Activated naive CD4-positive, alpha-beta T cell treated with anti-CD3 and anti-CD28 coated beads, Interleukin-2, amount 10 ng/mL, durations not matched to agents 7 days and 5 days (primary cell): ENCODE results near the gene ZBTB18.

ENCODE experiments used
- CTCF ChIA-PET: fragments of 350-600 bp; sonication (Branson Sonifier 250); formaldehyde crosslinking; loops from one replicate; lab custom pipeline; 2021; ENCODE audit warnings: antibody characterized with exemption; lab: Charles Lee
- DNase-seq: peaks from one replicate; pipeline ENCODE4 v3.0.0-alpha.2; 2020
- H3K27ac Mint-ChIP-seq: one replicate; pipeline ENCODE4 v1.8.0; 2021; ENCODE audit warnings: mild to moderate bottlenecking, moderate library complexity, mixed read lengths
- H3K27me3 Mint-ChIP-seq: one replicate; pipeline ENCODE4 v1.8.0; 2021; ENCODE audit warnings: mild to moderate bottlenecking, mixed read lengths
- H3K36me3 Mint-ChIP-seq: one replicate; pipeline ENCODE4 v1.8.0; 2021; ENCODE audit warnings: mixed read lengths
- H3K4me1 Mint-ChIP-seq: one replicate; pipeline ENCODE4 v1.8.0; 2021; ENCODE audit warnings: mixed read lengths
- H3K4me3 Mint-ChIP-seq: one replicate; pipeline ENCODE4 v1.8.0; 2021; ENCODE audit warnings: mild to moderate bottlenecking, moderate library complexity, mixed read lengths
- H3K9me3 Mint-ChIP-seq: one replicate; pipeline ENCODE4 v1.8.0; 2021; ENCODE audit warnings: mixed read lengths

Gene ZBTB18

GRCh38 chr1:244094880-244095528 is 43.9 kb downstream of the ZBTB18 start:
- CTCF ChIA-PET = no interaction called here
- no peak for DNase-seq
- no peaks in the 10 kb centered on the region for H3K36me3 Mint-ChIP-seq
- H3K4me3 Mint-ChIP-seq = no peak overlapping the region
- no peaks in the 10 kb centered on the region for H3K9me3 Mint-ChIP-seq
- H3K27me3 Mint-ChIP-seq = peaks cover 7% of the 10 kb centered on the region
- no peak overlapping the region for H3K27ac Mint-ChIP-seq
- no peaks in the 10 kb centered on the region for H3K4me1 Mint-ChIP-seq

GRCh38 chr1:244095529-244095911 is 44.4 kb downstream of the ZBTB18 start:
- H3K27me3 Mint-ChIP-seq = peaks cover 8% of the 10 kb centered on the region
- no peaks in the 10 kb centered on the region for H3K36me3 Mint-ChIP-seq
- H3K4me1 Mint-ChIP-seq = peaks cover under 1% of the 10 kb centered on the region
- H3K27ac Mint-ChIP-seq = no peak overlapping the region
- no peak for DNase-seq
- H3K4me3 Mint-ChIP-seq = no peak overlapping the region
- no peaks in the 10 kb centered on the region for H3K9me3 Mint-ChIP-seq
- CTCF ChIA-PET = no interaction called here

- Mint-ChIP-seq H3K27me3 (peaks cover 14% of the 10 kb centered on the region), H3K9me3 (no peaks in the 10 kb centered on the region), H3K4me1 (peaks cover 6% of the 10 kb centered on the region), H3K36me3 (no peaks in the 10 kb centered on the region), H3K4me3 (no peak overlapping the region), H3K27ac (no peak overlapping the region)
- CTCF ChIA-PET = no interaction called here
- DNase-seq = no peak
Observed at GRCh38 chr1:244096066-244096610, 45.1 kb downstream of the ZBTB18 start.

GRCh38 chr1:244096691-244097090 is 45.6 kb downstream of the ZBTB18 start:
- Mint-ChIP-seq H3K4me1 (peaks cover 6% of the 10 kb centered on the region), H3K36me3 (no peaks in the 10 kb centered on the region), H3K9me3 (no peaks in the 10 kb centered on the region), H3K4me3 (no peak overlapping the region), H3K27me3 (peaks cover 15% of the 10 kb centered on the region), H3K27ac (no peak overlapping the region)
- DNase-seq = no peak
- CTCF ChIA-PET = no interaction called here

- H3K9me3 Mint-ChIP-seq = no peaks in the 10 kb centered on the region
- CTCF ChIA-PET = no interaction called here
- peaks cover 18% of the 10 kb centered on the region for H3K27me3 Mint-ChIP-seq
- peaks cover 6% of the 10 kb centered on the region for H3K4me1 Mint-ChIP-seq
- DNase-seq = no peak
- H3K36me3 Mint-ChIP-seq = no peaks in the 10 kb centered on the region
- H3K4me3 Mint-ChIP-seq = no peak overlapping the region
- H3K27ac Mint-ChIP-seq = no peak overlapping the region
Observed at GRCh38 chr1:244097523-244098405, 46.7 kb downstream of the ZBTB18 start.

- peaks cover 6% of the 10 kb centered on the region for H3K4me1 Mint-ChIP-seq
- CTCF ChIA-PET = no interaction called here
- DNase-seq = no peak
Observed at GRCh38 chr1:244099258-244099930, 48.3 kb downstream of the ZBTB18 start.

GRCh38 chr1:244100276-244100675 is 49.2 kb downstream of the ZBTB18 start:
- H3K9me3 Mint-ChIP-seq = no peaks in the 10 kb centered on the region
- no peaks in the 10 kb centered on the region for H3K36me3 Mint-ChIP-seq
- no peak overlapping the region for H3K4me3 Mint-ChIP-seq
- peaks cover 18% of the 10 kb centered on the region for H3K27me3 Mint-ChIP-seq
- CTCF ChIA-PET = no interaction called here
- H3K4me1 Mint-ChIP-seq = peaks cover 6% of the 10 kb centered on the region
- DNase-seq = no peak
- no peak overlapping the region for H3K27ac Mint-ChIP-seq

More at GRCh38 chr1:244099258-244099930, 48.3 kb downstream of the ZBTB18 start:
- Mint-ChIP-seq H3K9me3 (no peaks in the 10 kb centered on the region), H3K36me3 (no peaks in the 10 kb centered on the region), H3K4me3 (no peak overlapping the region), H3K27ac (no peak overlapping the region), H3K27me3 (peaks cover 18% of the 10 kb centered on the region)

- H3K27me3 Mint-ChIP-seq = peaks cover 18% of the 10 kb centered on the region
- H3K27ac Mint-ChIP-seq = no peak overlapping the region
- H3K4me1 Mint-ChIP-seq = peaks cover 6% of the 10 kb centered on the region
- no peak overlapping the region for H3K4me3 Mint-ChIP-seq
- CTCF ChIA-PET = no interaction called here
- H3K36me3 Mint-ChIP-seq = no peaks in the 10 kb centered on the region
- no peak for DNase-seq
- H3K9me3 Mint-ChIP-seq = no peaks in the 10 kb centered on the region
Observed at GRCh38 chr1:244100704-244101453, 49.8 kb downstream of the ZBTB18 start.

GRCh38 chr1:244102046-244102445 is 51.0 kb downstream of the ZBTB18 start:
- Mint-ChIP-seq H3K4me3 (no peak overlapping the region), H3K4me1 (peaks cover 6% of the 10 kb centered on the region), H3K27me3 (peaks cover 18% of the 10 kb centered on the region), H3K27ac (no peak overlapping the region), H3K9me3 (no peaks in the 10 kb centered on the region), H3K36me3 (no peaks in the 10 kb centered on the region)
- no peak for DNase-seq
- CTCF ChIA-PET = no interaction called here

- Mint-ChIP-seq H3K9me3 (no peaks in the 10 kb centered on the region), H3K27ac (no peak overlapping the region), H3K36me3 (no peaks in the 10 kb centered on the region), H3K4me1 (peaks cover 6% of the 10 kb centered on the region), H3K4me3 (no peak overlapping the region), H3K27me3 (peaks cover 18% of the 10 kb centered on the region)
- no peak for DNase-seq
- CTCF ChIA-PET = no interaction called here
Observed at GRCh38 chr1:244102468-244102867, 51.4 kb downstream of the ZBTB18 start.

- Mint-ChIP-seq H3K4me3 (no peak overlapping the region), H3K4me1 (peaks cover 6% of the 10 kb centered on the region), H3K27ac (no peak overlapping the region), H3K9me3 (no peaks in the 10 kb centered on the region), H3K36me3 (no peaks in the 10 kb centered on the region), H3K27me3 (peaks cover 18% of the 10 kb centered on the region)
- DNase-seq = no peak
- CTCF ChIA-PET = no interaction called here
Observed at GRCh38 chr1:244104309-244105060, 53.4 kb downstream of the ZBTB18 start.

GRCh38 chr1:244106176-244106575 is 55.1 kb downstream of the ZBTB18 start:
- CTCF ChIA-PET = no interaction called here
- DNase-seq = no peak
- H3K9me3 Mint-ChIP-seq = no peaks in the 10 kb centered on the region
- H3K36me3 Mint-ChIP-seq = no peaks in the 10 kb centered on the region
- H3K4me1 Mint-ChIP-seq = no peaks in the 10 kb centered on the region
- H3K27me3 Mint-ChIP-seq = peaks cover 8% of the 10 kb centered on the region
- H3K4me3 Mint-ChIP-seq = no peak overlapping the region
- H3K27ac Mint-ChIP-seq = no peak overlapping the region
